ENCODE measurements around the gene FBXW7. TPM values are rescaled to one million over a fixed set of nuclear protein-coding genes. Genes with fewer than 3 reads are reported as not detected.

The FBXW7 gene, protein sequence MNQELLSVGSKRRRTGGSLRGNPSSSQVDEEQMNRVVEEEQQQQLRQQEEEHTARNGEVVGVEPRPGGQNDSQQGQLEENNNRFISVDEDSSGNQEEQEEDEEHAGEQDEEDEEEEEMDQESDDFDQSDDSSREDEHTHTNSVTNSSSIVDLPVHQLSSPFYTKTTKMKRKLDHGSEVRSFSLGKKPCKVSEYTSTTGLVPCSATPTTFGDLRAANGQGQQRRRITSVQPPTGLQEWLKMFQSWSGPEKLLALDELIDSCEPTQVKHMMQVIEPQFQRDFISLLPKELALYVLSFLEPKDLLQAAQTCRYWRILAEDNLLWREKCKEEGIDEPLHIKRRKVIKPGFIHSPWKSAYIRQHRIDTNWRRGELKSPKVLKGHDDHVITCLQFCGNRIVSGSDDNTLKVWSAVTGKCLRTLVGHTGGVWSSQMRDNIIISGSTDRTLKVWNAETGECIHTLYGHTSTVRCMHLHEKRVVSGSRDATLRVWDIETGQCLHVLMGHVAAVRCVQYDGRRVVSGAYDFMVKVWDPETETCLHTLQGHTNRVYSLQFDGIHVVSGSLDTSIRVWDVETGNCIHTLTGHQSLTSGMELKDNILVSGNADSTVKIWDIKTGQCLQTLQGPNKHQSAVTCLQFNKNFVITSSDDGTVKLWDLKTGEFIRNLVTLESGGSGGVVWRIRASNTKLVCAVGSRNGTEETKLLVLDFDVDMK
- 64.1 and 95.0 TPM in 2 replicates for total RNA-seq

DNA sequence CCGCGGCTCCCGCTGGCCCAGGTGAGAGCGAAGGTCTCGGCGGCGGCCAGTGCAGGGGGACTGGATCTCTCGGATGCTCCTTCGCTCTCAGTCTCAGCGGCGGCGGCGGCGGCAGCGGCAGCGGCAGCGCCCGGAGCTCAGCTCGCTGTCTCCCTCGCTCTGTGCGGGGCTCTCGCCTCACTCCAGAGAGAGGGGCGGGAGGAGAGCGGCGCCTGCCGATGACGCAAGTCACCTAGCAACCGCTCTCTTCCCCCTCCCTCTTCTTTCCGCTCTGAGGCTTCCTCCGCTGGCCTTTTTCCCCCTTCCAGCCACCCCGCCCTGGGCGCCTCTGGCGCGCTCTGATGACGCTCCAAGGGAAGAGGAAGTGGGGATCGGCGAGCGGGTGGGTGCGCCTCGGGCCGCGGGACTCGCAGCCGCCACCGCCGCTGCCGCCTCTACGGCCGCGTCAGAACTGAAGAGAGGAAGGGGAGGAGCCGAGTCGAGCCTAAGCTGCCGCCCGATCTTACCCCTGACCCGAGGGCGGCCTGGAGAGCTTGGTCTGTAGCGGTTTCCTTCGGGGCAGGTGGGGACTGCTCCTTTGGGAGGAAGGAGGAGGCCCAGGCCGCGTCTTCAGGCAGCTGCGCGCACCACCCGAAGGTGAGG lies at the start of gene FBXW7:
Gene FBXW7, minus strand, starts transcription at position 190 of the 642 bp plus-strand sequence. CDS start 124,289 bp downstream, outside the sequence.

Other genes with a start within 250 kb of the FBXW7 start
- 10.0 and 15.4 TPM in 2 replicates for gene TMEM154, start 143.9 kb upstream of the FBXW7 start, total RNA-seq
- 0.22 and 0.50 TPM in 2 replicates for gene TIGD4, start 243.6 kb upstream of the FBXW7 start, total RNA-seq
- 50.9 and 51.4 TPM in 2 replicates for gene ARFIP1, start 243.9 kb upstream of the FBXW7 start, total RNA-seq